ENCODE data around the gene NME2.

NME2 gene

DNA sequence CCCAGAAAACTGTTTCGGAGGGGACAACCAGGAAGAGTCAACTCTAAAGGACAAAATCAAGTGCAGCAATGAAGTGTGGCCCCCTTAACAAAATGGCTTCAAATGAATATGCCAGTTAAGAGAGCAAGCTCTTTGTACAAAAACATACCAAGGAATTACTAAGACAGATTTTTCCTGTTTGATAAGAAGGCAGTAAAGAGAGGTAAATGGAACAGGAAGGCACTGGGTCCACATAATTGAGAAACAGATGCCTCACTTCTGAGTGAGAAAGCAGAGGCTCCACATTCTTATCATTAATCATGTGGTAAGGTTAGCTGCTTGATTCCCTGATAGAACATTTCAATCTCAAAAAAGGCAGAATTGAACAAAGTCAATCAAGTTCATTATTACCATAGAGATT is 48.7 kb downstream of the NME2 start:
- DNase-seq = no peak

DNA sequence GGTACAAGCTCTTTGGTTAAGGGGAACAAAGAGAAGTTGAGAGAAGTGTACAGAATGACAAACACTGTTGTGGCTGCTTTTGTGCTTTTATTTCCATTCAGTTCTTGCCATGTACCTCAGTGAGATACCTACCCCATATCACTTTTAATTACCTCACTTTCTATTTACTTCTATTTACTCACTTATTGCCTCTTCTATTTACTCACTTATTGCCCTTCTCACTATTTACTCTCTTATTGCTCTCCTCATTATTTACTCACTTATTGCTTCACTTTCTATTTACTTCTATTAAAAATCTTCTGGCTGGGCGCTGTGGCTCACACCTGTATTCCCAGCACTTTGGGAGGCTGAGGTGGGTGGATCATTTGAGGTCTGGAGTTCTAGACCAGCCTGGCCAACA is 51.7 kb downstream of the NME2 start:
- no peak for DNase-seq

DNA sequence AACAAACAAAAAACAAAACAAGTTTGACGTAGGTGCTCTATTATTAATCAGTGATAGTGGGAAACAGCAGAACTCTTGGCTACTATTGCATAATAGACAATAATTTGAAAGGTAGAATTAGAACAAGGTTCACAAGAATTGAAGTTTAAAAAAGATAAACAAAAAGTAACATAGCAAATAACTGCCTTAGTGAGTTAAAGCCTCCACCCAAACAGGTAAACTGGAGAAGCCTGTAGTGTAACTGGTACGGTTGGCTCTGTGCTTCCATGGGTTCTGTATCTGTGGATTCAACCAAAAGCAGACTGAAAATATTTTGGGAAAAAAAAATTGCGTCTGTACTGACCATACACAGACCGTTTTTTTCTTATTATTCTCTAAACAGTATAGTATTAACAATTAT is 55.1 kb downstream of the NME2 start:
- DNase-seq = no peak
